HG03060 (cell line): Measurements from ENCODE around the gene PRKD1.
"Not testable (repeated sequence)": the region's sequence is repeated elsewhere in the genome, so short reads cannot be mapped to it uniquely, and the experiment has no call there.

Experiments used
- ATAC-seq: cut with Tn5 transposase; IDR thresholded peaks from one replicate; pipeline ENCODE4 v1.9.1; 2021; ENCODE audit warnings: low read depth, moderate number of reproducible peaks; ENCODE audit not compliant: unreplicated experiment

Gene PRKD1

GRCh38 chr14:29905543-29905942 lies 22.1 kb downstream of the PRKD1 start:
- ATAC-seq, result no peak

GRCh38 chr14:29900609-29901350 lies 26.9 kb downstream of the PRKD1 start:
- ATAC-seq, result no peak

- ATAC-seq, result no peak
Observed at GRCh38 chr14:29898470-29898869, 29.2 kb downstream of the PRKD1 start.

- ATAC-seq, result no peak
Observed at GRCh38 chr14:29897181-29897580, 30.5 kb downstream of the PRKD1 start.

- ATAC-seq, result no peak
Observed at GRCh38 chr14:29896354-29896821, 31.3 kb downstream of the PRKD1 start.

GRCh38 chr14:29895591-29896083 lies 32.0 kb downstream of the PRKD1 start:
- ATAC-seq, result no peak

GRCh38 chr14:29893989-29894388 lies 33.7 kb downstream of the PRKD1 start:
- no peak for ATAC-seq

GRCh38 chr14:29892327-29892726 lies 35.3 kb downstream of the PRKD1 start:
- ATAC-seq, result no peak

- no peak for ATAC-seq
Observed at GRCh38 chr14:29885988-29886387, 41.7 kb downstream of the PRKD1 start.

GRCh38 chr14:29868000-29868399 lies 59.6 kb downstream of the PRKD1 start:
- no peak for ATAC-seq

- ATAC-seq, result no peak
Observed at GRCh38 chr14:29865299-29865698, 62.3 kb downstream of the PRKD1 start.

GRCh38 chr14:29861996-29862395 lies 65.7 kb downstream of the PRKD1 start:
- no peak for ATAC-seq

- ATAC-seq, result peak; percentile 94
Observed at GRCh38 chr14:29858299-29858698, 69.3 kb downstream of the PRKD1 start.

- peak; percentile 45 for ATAC-seq
Observed at GRCh38 chr14:29857551-29857950, 70.1 kb downstream of the PRKD1 start.

GRCh38 chr14:29856516-29856915 lies 71.1 kb downstream of the PRKD1 start:
- no peak for ATAC-seq

- ATAC-seq, result not testable (repeated sequence)
Observed at GRCh38 chr14:29853691-29854090, 74.0 kb downstream of the PRKD1 start.

GRCh38 chr14:29853272-29853671 lies 74.4 kb downstream of the PRKD1 start:
- ATAC-seq, result no peak

GRCh38 chr14:29851397-29851796 lies 76.2 kb downstream of the PRKD1 start:
- no peak for ATAC-seq

- no peak for ATAC-seq
Observed at GRCh38 chr14:29847056-29847380, 80.6 kb downstream of the PRKD1 start.

- peak; percentile 46 for ATAC-seq
Observed at GRCh38 chr14:29846339-29847055, 81.2 kb downstream of the PRKD1 start.

- ATAC-seq, result no peak
Observed at GRCh38 chr14:29843981-29844380, 83.7 kb downstream of the PRKD1 start.

- no peak for ATAC-seq
Observed at GRCh38 chr14:29842228-29842627, 85.4 kb downstream of the PRKD1 start.
